Ishikawa (cell line): ENCODE measurements around the gene ABHD16A.

Experiments used
- TAF1 ChIP-seq: IDR thresholded peaks from 2 replicates; pipeline ENCODE4 v1.6.1; 2012; ENCODE audit warnings: low read depth, mild to moderate bottlenecking
- YY1 ChIP-seq: IDR thresholded peaks from 2 replicates; pipeline ENCODE4 v1.6.1; 2012; ENCODE audit warnings: low read depth

GRCh38 chr6:31706599-31706998 lies 3.5 kb upstream of the ABHD16A start, which contains the start of gene LY6G6F:
- TF ChIP-seq TAF1 (no peak), YY1 (no peak)
